Left lung (tissue), 10 donors: ENCODE results near the gene KIR3DL2. TPM values are rescaled to one million over a fixed set of nuclear protein-coding genes. Genes with fewer than 3 reads are reported as not detected.
"Not testable (repeated sequence)": the region's sequence is repeated elsewhere in the genome, so short reads cannot be mapped to it uniquely, and the experiment has no call there.

Experiments
- ATAC-seq: fragments of 200-7000 bp; cut with Tn5 transposase; one replicate; pipeline ENCODE4 v1.9.1; 2020; ENCODE audit warnings: moderate library complexity
- DNase-seq, 4 donors: peaks; one replicate each; pipeline ENCODE4 v3.0.0-alpha.2; 2013 to 2020
- H3K27ac ChIP-seq, 2 donors: fragments of 200-600 bp; sonication (generic) in 1 of 2; one replicate each; pipeline versions ENCODE4 v1.5.0 to v1.8.0; 2020 to 2021
- H3K27me3 ChIP-seq, 2 donors: fragments of 200-600 bp; sonication (generic) in 1 of 2; one replicate each; pipeline versions ENCODE4 v1.5.0 to v1.8.0; 2020 to 2021
- H3K36me3 ChIP-seq, 2 donors: fragments of 200-600 bp; sonication (generic) in 1 of 2; one replicate each; pipeline versions ENCODE4 v1.5.0 to v1.8.0; 2020 to 2021
- H3K4me1 ChIP-seq, 2 donors: fragments of 200-600 bp; one replicate each; pipeline ENCODE4 v1.8.0; 2021
- H3K4me3 ChIP-seq, 2 donors: fragments of 200-600 bp; sonication (generic) in 1 of 2; one replicate each; pipeline versions ENCODE4 v1.5.0 to v1.8.0; 2020 to 2021; ENCODE audit warnings: mild to moderate bottlenecking in 1 of 2
- H3K9me3 ChIP-seq, 2 donors: fragments of 200-600 bp; sonication (generic) in 1 of 2; one replicate each; pipeline versions ENCODE4 v1.5.0 to v1.8.0; 2020 to 2021
- CTCF ChIP-seq, 2 donors: fragments of 200-600 bp; sonication (generic) in 1 of 2; IDR thresholded peaks; one replicate each; pipeline versions ENCODE4 v1.5.0 to v1.8.0; 2021; ENCODE audit warnings: antibody characterized with exemption in 2 of 2
- intact Hi-C, 2 donors: fragments of 100-400 bp; cut with DNase I; formaldehyde crosslinking; loops; one replicate each; pipeline versions ENCODE4 v1.11.2 to v1.14.2; 2022
- polyA plus RNA-seq, 6 donors: library from polyadenylated mRNA; unstranded; fragments of 120-200 nt; gene quantifications; one replicate each; pipeline ENCODE4 v1.2.1, GENCODE V29; 2013; ENCODE audit not compliant: insufficient read length in 6 of 6
- total RNA-seq, 2 donors: library from RNA; stranded (reverse); fragmentation: NEBNext Ultra II Directional; extraction: Animal tissue kit (Norgen Biotek cat#: 25700); gene quantifications; one replicate each; pipeline ENCODE4 v1.2.1, GENCODE V29; 2021
- donor health status: DM: no; HTN: yes; CAD: no.
- donor health status: DM: no; HTN: no; CAD: no.

The KIR3DL2 gene
- total and polyA plus RNA-seq, 8 donors = 0.10 to 0.42 (median 0.20) TPM; not detected in 5

GRCh38 chr19:54906819-54907218, 56.6 kb downstream of the KIR3DL2 start:
- Histone ChIP-seq H3K27me3 (peaks cover 0 to 38% of the 10 kb centered on the region in 2 donors), H3K4me1 (peaks cover 0 to 2% of the 10 kb centered on the region in 2 donors), H3K4me3 (no peak overlapping the region), H3K36me3 (no peaks in the 10 kb centered on the region), H3K27ac (no peak overlapping the region), H3K9me3 (no peaks in the 10 kb centered on the region)
- DNase-seq = no peak
- TF ChIP-seq CTCF (IDR thresholded peaks at IDR 0.05) = no peak
- intact Hi-C loops = no loop called here
- no peak for ATAC-seq

GRCh38 chr19:54907899-54908298, 57.7 kb downstream of the KIR3DL2 start:
- H3K4me1 ChIP-seq, DNase-seq, H3K36me3 ChIP-seq, H3K4me3 ChIP-seq, intact Hi-C loops, H3K27ac ChIP-seq, ATAC-seq, H3K9me3 ChIP-seq: not testable (repeated sequence)
- H3K27me3 ChIP-seq = peaks cover 0 to 38% of the 10 kb centered on the region in 2 donors

Other genes with a start within 250 kb of the KIR3DL2 start
- gene LILRB1, start 220.0 kb upstream of the KIR3DL2 start, total RNA-seq = 10 to 100 TPM; 10.9 to 47.3 TPM
- 1 to 10 TPM; 1.2 to 2.6 (median 1.4) TPM for gene LILRB1, start 220.0 kb upstream of the KIR3DL2 start, polyA plus RNA-seq
- 10 to 100 TPM; 16.5 to 44.4 TPM for gene LILRB4, start 187.5 kb upstream of the KIR3DL2 start, total RNA-seq
- gene LILRB4, start 187.5 kb upstream of the KIR3DL2 start, polyA plus RNA-seq = 1 to 10 TPM in 3 of 6 donors, under 1 TPM in 3; 0.56 to 1.5 (median 0.98) TPM
- not detected for gene KIR3DL3, start 126.0 kb upstream of the KIR3DL2 start, total RNA-seq
- gene KIR3DL3, start 126.0 kb upstream of the KIR3DL2 start, polyA plus RNA-seq = not detected
- gene KIR2DL3, start 111.9 kb upstream of the KIR3DL2 start, total RNA-seq = under 1 TPM in 1 of 2 donors, not detected in 1; 0.18 TPM
- under 1 TPM in 4 of 6 donors, not detected in 2; 0.10 to 0.23 (median 0.12) TPM for gene KIR2DL3, start 111.9 kb upstream of the KIR3DL2 start, polyA plus RNA-seq
- gene KIR2DL1, start 80.7 kb upstream of the KIR3DL2 start, total RNA-seq = under 1 TPM; 0.20 to 0.47 TPM
- gene KIR2DL1, start 80.7 kb upstream of the KIR3DL2 start, polyA plus RNA-seq = under 1 TPM in 3 of 6 donors, not detected in 3; 0.14 to 0.28 (median 0.14) TPM
- gene KIR2DL4, start 46.8 kb upstream of the KIR3DL2 start, total RNA-seq = under 1 TPM in 1 of 2 donors, not detected in 1; 0.76 TPM
- gene KIR2DL4, start 46.8 kb upstream of the KIR3DL2 start, polyA plus RNA-seq = not detected
- under 1 TPM; 0.15 to 0.76 TPM for gene KIR3DL1, start 34.0 kb upstream of the KIR3DL2 start, total RNA-seq
- under 1 TPM in 3 of 6 donors, not detected in 3; 0.08 to 0.15 (median 0.11) TPM for gene KIR3DL1, start 34.0 kb upstream of the KIR3DL2 start, polyA plus RNA-seq
- under 1 TPM; 0.41 to 0.71 TPM for gene KIR2DS4, start 17.8 kb upstream of the KIR3DL2 start, total RNA-seq
- under 1 TPM in 4 of 6 donors, not detected in 2; 0.15 to 0.34 (median 0.25) TPM for gene KIR2DS4, start 17.8 kb upstream of the KIR3DL2 start, polyA plus RNA-seq
- 10 to 100 TPM in 1 of 2 donors, under 1 TPM in 1; 0.99 to 19.5 TPM for gene FCAR, start 23.8 kb downstream of the KIR3DL2 start, total RNA-seq
- 1 to 10 TPM in 1 of 6 donors, under 1 TPM in 5; 0.40 to 1.0 (median 0.79) TPM for gene FCAR, start 23.8 kb downstream of the KIR3DL2 start, polyA plus RNA-seq
- gene NCR1, start 55.7 kb downstream of the KIR3DL2 start, total RNA-seq = 1 to 10 TPM in 1 of 2 donors, under 1 TPM in 1; 0.73 to 2.6 TPM
- 1 to 10 TPM in 1 of 6 donors, under 1 TPM in 5; 0.26 to 2.5 (median 0.52) TPM for gene NCR1, start 55.7 kb downstream of the KIR3DL2 start, polyA plus RNA-seq
- gene NLRP7, start 97.1 kb downstream of the KIR3DL2 start, total RNA-seq = under 1 TPM in 1 of 2 donors, not detected in 1; 0.09 TPM
- gene NLRP7, start 97.1 kb downstream of the KIR3DL2 start, polyA plus RNA-seq = under 1 TPM in 1 of 6 donors, not detected in 5; 0.20 TPM
- 10 to 100 TPM; 11.3 to 33.4 TPM for gene NLRP2, start 115.9 kb downstream of the KIR3DL2 start, total RNA-seq
- 10 to 100 TPM in 4 of 6 donors, 1 to 10 TPM in 2; 6.8 to 17.3 (median 11.1) TPM for gene NLRP2, start 115.9 kb downstream of the KIR3DL2 start, polyA plus RNA-seq
- 1 to 10 TPM in 1 of 2 donors, under 1 TPM in 1; 0.52 to 1.0 TPM for gene GP6, start 187.8 kb downstream of the KIR3DL2 start, total RNA-seq
- 1 to 10 TPM in 2 of 6 donors, under 1 TPM in 4; 0.84 to 1.2 (median 0.91) TPM for gene GP6, start 187.8 kb downstream of the KIR3DL2 start, polyA plus RNA-seq
- 10 to 100 TPM; 24.2 to 38.0 TPM for gene RDH13, start 212.7 kb downstream of the KIR3DL2 start, total RNA-seq
- gene RDH13, start 212.7 kb downstream of the KIR3DL2 start, polyA plus RNA-seq = 10 to 100 TPM in 5 of 6 donors, 1 to 10 TPM in 1; 7.3 to 17.5 (median 12.1) TPM
- 10 to 100 TPM; 21.2 to 37.5 TPM for gene EPS8L1, start 225.4 kb downstream of the KIR3DL2 start, total RNA-seq
- gene EPS8L1, start 225.4 kb downstream of the KIR3DL2 start, polyA plus RNA-seq = 10 to 100 TPM in 3 of 6 donors, 1 to 10 TPM in 3; 5.3 to 16.3 (median 10.5) TPM